Neuron (in vitro differentiated cells): Measurements from ENCODE around the gene PLA2R1.

ENCODE experiments used
- H2AFZ ChIP-seq: one replicate; pipeline ENCODE4 v1.6.1; 2013; ENCODE audit warnings: low read depth, mild to moderate bottlenecking, inconsistent platforms, low read length, moderate library complexity
- H3K27me3 ChIP-seq: one replicate; pipeline ENCODE4 v1.6.1; 2013; ENCODE audit warnings: low read length; ENCODE audit not compliant: insufficient read depth
- H3K36me3 ChIP-seq: one replicate; pipeline ENCODE4 v1.6.1; 2013; ENCODE audit warnings: low read length; ENCODE audit not compliant: insufficient read depth
- H3K4me1 ChIP-seq: one replicate; pipeline ENCODE4 v1.6.1; 2013; ENCODE audit warnings: low read length; ENCODE audit not compliant: insufficient read depth
- H3K4me3 ChIP-seq: 2 replicates; pipeline ENCODE4 v1.5.1; 2013; ENCODE audit warnings: mild to moderate bottlenecking, low read length, moderate library complexity
- H3K9me3 ChIP-seq: one replicate; pipeline ENCODE4 v1.6.1; 2013; ENCODE audit warnings: low read length

Gene PLA2R1

GRCh38 chr2:160006475-160006874 is 55.9 kb downstream of the PLA2R1 start:
- H3K36me3 ChIP-seq = no peaks in the 10 kb centered on the region
- no peaks in the 10 kb centered on the region for H3K4me1 ChIP-seq
- H3K9me3 ChIP-seq = no peaks in the 10 kb centered on the region
- no peaks in the 10 kb centered on the region for H3K27me3 ChIP-seq
- H3K4me3 ChIP-seq = no peak overlapping the region
- H2AFZ ChIP-seq = no peak overlapping the region

GRCh38 chr2:160005908-160006307 is 56.5 kb downstream of the PLA2R1 start:
- Histone ChIP-seq H3K27me3 (no peaks in the 10 kb centered on the region), H3K36me3 (no peaks in the 10 kb centered on the region), H3K4me1 (no peaks in the 10 kb centered on the region), H3K9me3 (no peaks in the 10 kb centered on the region), H3K4me3 (no peak overlapping the region), H2AFZ (no peak overlapping the region)

- Histone ChIP-seq H2AFZ (no peak overlapping the region), H3K4me1 (no peaks in the 10 kb centered on the region), H3K27me3 (no peaks in the 10 kb centered on the region), H3K36me3 (no peaks in the 10 kb centered on the region), H3K4me3 (no peak overlapping the region), H3K9me3 (no peaks in the 10 kb centered on the region)
Observed at GRCh38 chr2:160005476-160005875, 56.9 kb downstream of the PLA2R1 start.

GRCh38 chr2:159998961-159999360 is 63.5 kb downstream of the PLA2R1 start:
- Histone ChIP-seq H3K36me3 (no peaks in the 10 kb centered on the region), H3K4me3 (no peak overlapping the region), H3K9me3 (no peaks in the 10 kb centered on the region), H2AFZ (no peak overlapping the region), H3K27me3 (no peaks in the 10 kb centered on the region), H3K4me1 (peaks cover 5% of the 10 kb centered on the region)

- Histone ChIP-seq H3K9me3 (no peaks in the 10 kb centered on the region), H2AFZ (no peak overlapping the region), H3K4me1 (peaks cover 5% of the 10 kb centered on the region), H3K27me3 (no peaks in the 10 kb centered on the region), H3K36me3 (no peaks in the 10 kb centered on the region), H3K4me3 (no peak overlapping the region)
Observed at GRCh38 chr2:159998243-159998642, 64.2 kb downstream of the PLA2R1 start.

GRCh38 chr2:159996792-159997546 is 65.4 kb downstream of the PLA2R1 start:
- peaks cover 5% of the 10 kb centered on the region for H3K4me1 ChIP-seq
- H3K27me3 ChIP-seq = no peaks in the 10 kb centered on the region
- H3K4me3 ChIP-seq = no peak overlapping the region
- no peaks in the 10 kb centered on the region for H3K9me3 ChIP-seq
- H2AFZ ChIP-seq = no peak overlapping the region
- H3K36me3 ChIP-seq = no peaks in the 10 kb centered on the region

- Histone ChIP-seq H3K36me3 (no peaks in the 10 kb centered on the region), H3K9me3 (no peaks in the 10 kb centered on the region), H3K4me1 (peaks cover 5% of the 10 kb centered on the region), H3K4me3 (no peak overlapping the region), H3K27me3 (no peaks in the 10 kb centered on the region), H2AFZ (no peak overlapping the region)
Observed at GRCh38 chr2:159995038-159995437, 67.4 kb downstream of the PLA2R1 start.

- H3K27me3 ChIP-seq = no peaks in the 10 kb centered on the region
- no peak overlapping the region for H3K4me3 ChIP-seq
- no peaks in the 10 kb centered on the region for H3K4me1 ChIP-seq
- H3K9me3 ChIP-seq = no peaks in the 10 kb centered on the region
- H3K36me3 ChIP-seq = no peaks in the 10 kb centered on the region
- no peak overlapping the region for H2AFZ ChIP-seq
Observed at GRCh38 chr2:159989249-159989648, 73.2 kb downstream of the PLA2R1 start.

- no peaks in the 10 kb centered on the region for H3K27me3 ChIP-seq
- H3K36me3 ChIP-seq = no peaks in the 10 kb centered on the region
- H3K9me3 ChIP-seq = no peaks in the 10 kb centered on the region
- H3K4me3 ChIP-seq = no peak overlapping the region
- H3K4me1 ChIP-seq = no peaks in the 10 kb centered on the region
- H2AFZ ChIP-seq = no peak overlapping the region
Observed at GRCh38 chr2:159988412-159988970, 73.9 kb downstream of the PLA2R1 start.

- H3K4me1 ChIP-seq = peaks cover 2% of the 10 kb centered on the region
- H3K27me3 ChIP-seq = no peaks in the 10 kb centered on the region
- H2AFZ ChIP-seq = no peak overlapping the region
- no peaks in the 10 kb centered on the region for H3K9me3 ChIP-seq
- no peak overlapping the region for H3K4me3 ChIP-seq
- H3K36me3 ChIP-seq = no peaks in the 10 kb centered on the region
Observed at GRCh38 chr2:159987181-159987580, 75.2 kb downstream of the PLA2R1 start.

GRCh38 chr2:159985656-159986055 is 76.8 kb downstream of the PLA2R1 start:
- Histone ChIP-seq H2AFZ (no peak overlapping the region), H3K36me3 (no peaks in the 10 kb centered on the region), H3K4me3 (no peak overlapping the region)

GRCh38 chr2:159984034-159984433 is 78.4 kb downstream of the PLA2R1 start:
- H3K9me3 ChIP-seq = no peaks in the 10 kb centered on the region
- H3K4me3 ChIP-seq = no peak overlapping the region
- H2AFZ ChIP-seq = no peak overlapping the region
- peaks cover 2% of the 10 kb centered on the region for H3K4me1 ChIP-seq
- no peaks in the 10 kb centered on the region for H3K27me3 ChIP-seq
- H3K36me3 ChIP-seq = no peaks in the 10 kb centered on the region

More at GRCh38 chr2:159985656-159986055, 76.8 kb downstream of the PLA2R1 start:
- H3K4me1 ChIP-seq = peaks cover 2% of the 10 kb centered on the region
- H3K9me3 ChIP-seq = no peaks in the 10 kb centered on the region
- H3K27me3 ChIP-seq = no peaks in the 10 kb centered on the region

- H2AFZ ChIP-seq = no peak overlapping the region
- H3K27me3 ChIP-seq = no peaks in the 10 kb centered on the region
- peaks cover 2% of the 10 kb centered on the region for H3K4me1 ChIP-seq
- no peaks in the 10 kb centered on the region for H3K36me3 ChIP-seq
- no peak overlapping the region for H3K4me3 ChIP-seq
- H3K9me3 ChIP-seq = no peaks in the 10 kb centered on the region
Observed at GRCh38 chr2:159982842-159983785, 79.3 kb downstream of the PLA2R1 start.
